WI38 (cell line): ENCODE results near the gene ZNF22.

ENCODE experiments used
- H3K4me3 ChIP-seq: 2 replicates; pipeline ENCODE4 v1.5.1; 2011; ENCODE audit warnings: low read depth, mild to moderate bottlenecking, control low read depth, low read length
- TF ChIP-seq, protein P1 (sequence below): IDR thresholded peaks from 2 replicates; pipeline ENCODE4 v1.5.1; 2012; ENCODE audit warnings: low read depth, mild to moderate bottlenecking, control low read depth, low read length

ZNF22 gene

DNA sequence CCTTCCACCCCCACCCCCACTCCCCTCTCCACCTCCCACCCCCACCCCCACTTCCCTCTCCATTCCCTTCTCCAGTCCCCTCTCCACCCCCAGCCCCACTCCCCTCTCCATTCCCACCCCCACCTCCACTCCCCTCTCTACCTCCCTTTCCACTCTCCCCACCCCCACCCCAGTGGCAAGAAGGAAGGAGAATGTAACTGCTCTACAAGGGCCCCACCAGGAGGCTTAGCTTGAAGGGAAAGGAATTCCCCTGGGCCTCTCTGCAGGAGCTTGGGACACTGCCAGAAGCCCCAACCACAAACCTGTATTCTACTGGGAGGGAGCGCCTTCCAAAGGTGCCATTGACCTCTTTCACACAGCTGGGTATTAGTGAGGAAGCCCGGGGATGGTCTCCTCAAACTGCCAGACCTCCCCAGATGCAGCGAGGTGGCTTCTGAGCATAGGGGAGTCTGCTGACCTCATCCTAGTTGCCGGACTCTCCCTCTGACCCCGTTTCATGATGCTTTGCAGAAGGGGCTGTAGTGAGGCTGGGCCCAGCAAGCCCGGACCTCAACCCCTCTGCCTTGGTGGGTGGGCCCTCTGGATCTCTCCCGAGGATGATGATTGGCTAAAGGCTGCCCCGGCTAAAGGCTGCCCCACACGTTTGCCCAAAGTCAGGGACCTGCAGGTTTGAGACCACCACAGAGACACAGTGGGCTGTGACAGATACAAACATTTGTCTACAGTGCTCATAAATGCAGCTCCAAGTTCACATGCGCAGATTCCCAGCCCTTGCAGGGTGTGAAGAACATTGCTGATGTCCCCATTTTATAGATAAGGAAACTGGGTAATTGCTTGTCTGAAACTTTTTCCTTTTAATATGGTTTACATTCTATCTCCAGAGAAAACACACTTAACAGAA lies 25.0 kb upstream of the ZNF22 start:
- TF ChIP-seq, protein P1, sequence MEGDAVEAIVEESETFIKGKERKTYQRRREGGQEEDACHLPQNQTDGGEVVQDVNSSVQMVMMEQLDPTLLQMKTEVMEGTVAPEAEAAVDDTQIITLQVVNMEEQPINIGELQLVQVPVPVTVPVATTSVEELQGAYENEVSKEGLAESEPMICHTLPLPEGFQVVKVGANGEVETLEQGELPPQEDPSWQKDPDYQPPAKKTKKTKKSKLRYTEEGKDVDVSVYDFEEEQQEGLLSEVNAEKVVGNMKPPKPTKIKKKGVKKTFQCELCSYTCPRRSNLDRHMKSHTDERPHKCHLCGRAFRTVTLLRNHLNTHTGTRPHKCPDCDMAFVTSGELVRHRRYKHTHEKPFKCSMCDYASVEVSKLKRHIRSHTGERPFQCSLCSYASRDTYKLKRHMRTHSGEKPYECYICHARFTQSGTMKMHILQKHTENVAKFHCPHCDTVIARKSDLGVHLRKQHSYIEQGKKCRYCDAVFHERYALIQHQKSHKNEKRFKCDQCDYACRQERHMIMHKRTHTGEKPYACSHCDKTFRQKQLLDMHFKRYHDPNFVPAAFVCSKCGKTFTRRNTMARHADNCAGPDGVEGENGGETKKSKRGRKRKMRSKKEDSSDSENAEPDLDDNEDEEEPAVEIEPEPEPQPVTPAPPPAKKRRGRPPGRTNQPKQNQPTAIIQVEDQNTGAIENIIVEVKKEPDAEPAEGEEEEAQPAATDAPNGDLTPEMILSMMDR: no peak
- no peak overlapping the region; the same call in 1 of the 2 replicates for H3K4me3 ChIP-seq

DNA sequence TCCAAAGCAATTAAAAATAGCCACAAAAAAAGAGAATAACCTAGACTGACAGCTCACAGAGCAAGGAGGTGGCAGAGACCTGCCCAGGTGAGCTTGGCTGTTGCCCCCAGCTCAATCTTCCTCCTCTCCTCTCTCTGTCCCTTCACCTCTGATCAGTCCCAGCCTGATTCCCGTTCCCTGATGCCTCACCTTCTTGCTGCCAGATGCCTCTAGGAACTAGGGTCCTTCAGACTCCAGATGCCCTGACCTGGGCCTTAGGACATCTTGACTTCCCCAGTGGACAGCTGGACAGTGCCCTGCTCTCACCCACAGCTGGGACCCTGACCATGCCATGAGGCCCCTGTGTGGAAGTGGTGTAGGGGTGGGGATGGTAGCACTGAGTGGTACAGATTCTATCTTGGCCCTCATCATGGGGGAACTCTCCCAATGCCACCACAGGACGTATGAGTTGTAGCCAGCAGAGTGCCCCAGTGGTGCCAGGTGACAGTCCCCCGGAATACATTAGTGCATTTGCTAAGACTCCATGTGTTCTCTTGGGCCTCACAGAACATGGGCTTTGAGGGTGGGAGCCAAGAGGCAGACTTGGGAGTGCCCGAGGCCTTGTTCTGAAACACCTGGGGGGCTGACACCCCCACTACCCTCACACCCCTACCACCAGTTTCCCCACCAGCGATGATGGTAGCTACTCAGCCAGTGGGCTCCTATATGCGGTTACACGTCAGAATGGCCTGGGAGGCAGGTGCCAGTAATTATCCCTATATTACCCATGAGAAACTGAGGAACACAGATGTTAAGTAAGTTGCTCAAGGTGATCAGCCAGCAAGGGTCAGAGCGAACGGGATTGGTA lies 24.1 kb upstream of the ZNF22 start:
- TF ChIP-seq, protein P1: no peak

DNA sequence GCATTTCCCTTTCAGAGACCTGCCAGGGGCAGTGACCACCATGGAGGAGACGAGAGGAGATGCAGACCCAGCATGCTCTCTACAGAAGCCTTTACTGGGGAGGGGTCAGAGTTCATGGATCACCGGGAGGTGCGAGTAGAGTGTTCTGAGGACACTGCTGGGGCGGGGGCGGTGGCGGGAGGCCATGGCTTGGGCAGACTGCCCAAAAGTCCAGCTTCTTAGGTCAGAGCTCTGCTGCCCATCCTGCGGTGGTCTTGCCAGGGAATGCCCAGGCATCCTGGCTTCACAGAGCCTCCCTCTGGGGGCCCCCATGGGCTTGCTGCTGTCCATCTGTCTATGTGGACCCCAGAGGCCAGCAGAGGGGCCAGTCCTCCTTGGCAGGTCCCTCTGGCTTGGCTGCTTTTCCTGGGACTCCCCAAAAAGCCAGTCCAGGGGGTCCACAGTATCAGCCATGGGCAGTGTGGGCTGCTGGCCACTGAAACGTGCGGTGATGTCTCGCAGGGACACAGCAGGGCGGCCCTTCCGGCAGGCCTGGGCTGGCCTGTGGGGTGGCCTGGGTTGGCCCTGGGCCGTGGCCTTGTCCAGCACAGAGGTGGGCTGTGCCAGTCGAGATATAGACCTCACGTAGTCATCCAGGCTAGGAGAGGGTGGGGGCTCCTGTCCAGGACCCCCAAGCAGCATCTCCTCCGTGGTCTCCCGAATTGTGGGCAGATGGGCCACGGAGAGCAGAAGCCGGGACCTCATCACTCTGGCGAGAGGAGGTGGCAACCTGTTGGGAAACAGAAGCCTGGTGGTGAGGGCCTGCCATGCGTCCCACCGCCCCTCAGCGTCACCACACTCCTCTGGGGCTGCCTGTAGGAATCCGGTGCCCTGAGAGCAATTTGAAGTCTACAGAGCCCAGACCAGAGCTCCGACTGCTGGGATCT lies 23.2 kb upstream of the ZNF22 start:
- TF ChIP-seq, protein P1: no peak
- H3K4me3 ChIP-seq: peak overlapping the region; percentile 68

More for the DNA sequence above, 24.1 kb upstream of the ZNF22 start:
- peak overlapping the region; percentile 68 for H3K4me3 ChIP-seq

DNA sequence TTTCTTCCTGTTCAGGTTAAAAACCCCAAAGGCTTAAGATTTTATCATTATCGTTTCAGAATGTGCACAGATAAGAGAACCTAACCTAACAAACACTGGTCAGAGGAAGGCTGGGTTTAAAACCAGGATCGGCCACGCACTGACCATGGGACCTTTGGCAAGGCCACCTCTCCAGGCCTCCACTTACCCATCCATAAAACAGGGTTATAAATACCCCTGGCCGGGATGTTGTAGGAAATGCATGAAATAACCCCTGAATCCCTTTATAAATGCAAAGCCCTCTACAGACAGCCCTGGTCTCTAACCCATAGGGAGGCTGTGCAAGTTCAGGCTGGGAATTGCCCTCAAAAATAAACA lies 22.5 kb upstream of the ZNF22 start:
- peak overlapping the region; percentile 68 for H3K4me3 ChIP-seq
- TF ChIP-seq, protein P1: no peak

DNA sequence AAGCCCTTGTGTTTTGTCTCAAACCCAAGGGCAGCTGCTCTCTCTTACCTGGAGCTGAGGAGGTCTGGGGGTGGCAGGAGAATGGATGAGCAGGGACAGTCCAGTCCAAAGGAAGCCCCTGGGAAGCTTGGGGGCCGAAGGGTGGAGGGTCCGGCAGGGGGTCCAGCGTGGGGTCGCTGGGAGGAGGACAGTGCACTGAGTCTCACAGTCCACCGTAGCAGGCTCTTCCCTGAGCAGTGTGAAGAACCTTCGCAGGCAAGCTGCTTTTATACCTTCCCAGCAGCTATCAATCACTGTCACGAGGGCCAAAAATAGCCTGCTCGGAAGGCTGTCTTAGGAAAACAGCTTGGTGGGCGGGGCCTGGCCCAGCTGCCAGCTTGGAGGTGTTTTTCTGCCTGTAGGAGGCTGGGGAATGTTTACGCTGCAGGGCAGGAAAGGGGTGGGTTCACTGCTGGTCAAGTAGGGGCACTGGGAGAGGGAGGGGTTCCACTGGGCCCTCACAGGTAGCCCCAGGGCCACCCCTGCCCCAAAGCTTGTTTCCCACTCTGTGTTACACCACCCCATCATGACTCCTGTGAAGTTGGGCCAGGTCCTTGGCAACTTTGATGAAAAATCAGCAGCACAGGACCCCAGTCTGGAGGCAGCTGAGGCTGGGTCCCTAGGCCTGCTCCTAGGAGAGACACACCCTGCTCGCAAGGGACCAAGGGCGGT lies 22.0 kb upstream of the ZNF22 start, which contains the start of gene DEPP1:
Gene DEPP1 (minus strand): TSS at position 240 of the 711 bp plus-strand sequence. CDS start 779 bp downstream, outside the sequence.
- peak within 1 kb of the TSS; percentile 68 for H3K4me3 ChIP-seq
- TF ChIP-seq, protein P1: no peak
